ENCODE measurements around the gene MTCL1.

Gene MTCL1

GRCh38 chr18:8766559-8767293 is 61.4 kb downstream of the MTCL1 start:
- in situ Hi-C loops (cut with MboI; ENCODE audit: low sequenced_read_pairs): no loop called here

- in situ Hi-C loops (cut with MboI; ENCODE audit: low sequenced_read_pairs): no loop called here
Measured at GRCh38 chr18:8767340-8767739, 62.0 kb downstream of the MTCL1 start.

- in situ Hi-C loops (cut with MboI; ENCODE audit: low sequenced_read_pairs): no loop called here
Measured at GRCh38 chr18:8769509-8770095, 64.2 kb downstream of the MTCL1 start.

GRCh38 chr18:8770657-8771056 is 65.3 kb downstream of the MTCL1 start:
- in situ Hi-C loops (cut with MboI; ENCODE audit: low sequenced_read_pairs): no loop called here

- in situ Hi-C loops (cut with MboI; ENCODE audit: low sequenced_read_pairs): no loop called here
Measured at GRCh38 chr18:8771930-8772329, 66.6 kb downstream of the MTCL1 start.

GRCh38 chr18:8773980-8774379 is 68.6 kb downstream of the MTCL1 start:
- in situ Hi-C loops (cut with MboI; ENCODE audit: low sequenced_read_pairs): no loop called here

- in situ Hi-C loops (cut with MboI; ENCODE audit: low sequenced_read_pairs): no loop called here
Measured at GRCh38 chr18:8776013-8776943, 70.9 kb downstream of the MTCL1 start.

- in situ Hi-C loops (cut with MboI; ENCODE audit: low sequenced_read_pairs): no loop called here
Measured at GRCh38 chr18:8777846-8778245, 72.5 kb downstream of the MTCL1 start.

GRCh38 chr18:8778386-8778785 is 73.0 kb downstream of the MTCL1 start:
- in situ Hi-C loops (cut with MboI; ENCODE audit: low sequenced_read_pairs): no loop called here

GRCh38 chr18:8778824-8779223 is 73.5 kb downstream of the MTCL1 start:
- in situ Hi-C loops (cut with MboI; ENCODE audit: low sequenced_read_pairs): no loop called here

GRCh38 chr18:8779251-8779650 is 73.9 kb downstream of the MTCL1 start:
- in situ Hi-C loops (cut with MboI; ENCODE audit: low sequenced_read_pairs): no loop called here

GRCh38 chr18:8780227-8780626 is 74.9 kb downstream of the MTCL1 start:
- in situ Hi-C loops (cut with MboI; ENCODE audit: low sequenced_read_pairs): no loop called here

GRCh38 chr18:8781671-8782070 is 76.3 kb downstream of the MTCL1 start:
- in situ Hi-C loops (cut with MboI; ENCODE audit: low sequenced_read_pairs): no loop called here

- in situ Hi-C loops (cut with MboI; ENCODE audit: low sequenced_read_pairs): no loop called here
Measured at GRCh38 chr18:8783335-8783993, 78.1 kb downstream of the MTCL1 start.

GRCh38 chr18:8783994-8784530 is 78.7 kb downstream of the MTCL1 start:
- in situ Hi-C loops (cut with MboI; ENCODE audit: low sequenced_read_pairs): no loop called here

GRCh38 chr18:8785261-8785660 is 79.9 kb downstream of the MTCL1 start:
- in situ Hi-C loops (cut with MboI; ENCODE audit: low sequenced_read_pairs): no loop called here

GRCh38 chr18:8785855-8786482 is 80.6 kb downstream of the MTCL1 start:
- in situ Hi-C loops (cut with MboI; ENCODE audit: low sequenced_read_pairs): no loop called here

- in situ Hi-C loops (cut with MboI; ENCODE audit: low sequenced_read_pairs): no loop called here
Measured at GRCh38 chr18:8786483-8787370, 81.4 kb downstream of the MTCL1 start.

- in situ Hi-C loops (cut with MboI; ENCODE audit: low sequenced_read_pairs): no loop called here
Measured at GRCh38 chr18:8787371-8787670, 82.0 kb downstream of the MTCL1 start.

- in situ Hi-C loops (cut with MboI; ENCODE audit: low sequenced_read_pairs): no loop called here
Measured at GRCh38 chr18:8787794-8788193, 82.4 kb downstream of the MTCL1 start.
